ENCODE results near the gene CLTB.

CLTB gene

DNA sequence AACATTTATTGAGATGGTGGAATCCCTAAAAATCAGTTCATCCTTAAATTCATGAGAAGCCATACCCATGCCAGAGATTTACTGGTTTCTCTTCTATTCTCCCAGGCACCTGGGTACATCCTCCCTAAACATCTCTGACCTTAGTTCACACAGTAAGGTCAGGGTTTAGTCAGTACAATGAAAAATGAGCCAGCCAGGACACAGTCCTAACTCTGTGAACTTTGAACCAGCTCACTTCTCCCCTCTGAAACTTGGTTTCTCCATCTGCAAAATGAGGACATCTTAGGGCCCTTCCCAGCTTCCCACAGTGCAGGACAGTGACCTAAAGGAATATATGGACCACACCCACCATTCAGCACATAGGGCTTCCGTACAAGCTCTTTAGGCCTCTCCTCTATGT, 29.8 kb downstream of the CLTB start:
- no peak overlapping the region for H3K27ac ChIP-seq
- no peak for TF ChIP-seq CTCF (IDR thresholded peaks at IDR 0.05)
- TF ChIP-seq ZFX (IDR thresholded peaks at IDR 0.05; ENCODE audit: borderline replicate concordance), result no peak

DNA sequence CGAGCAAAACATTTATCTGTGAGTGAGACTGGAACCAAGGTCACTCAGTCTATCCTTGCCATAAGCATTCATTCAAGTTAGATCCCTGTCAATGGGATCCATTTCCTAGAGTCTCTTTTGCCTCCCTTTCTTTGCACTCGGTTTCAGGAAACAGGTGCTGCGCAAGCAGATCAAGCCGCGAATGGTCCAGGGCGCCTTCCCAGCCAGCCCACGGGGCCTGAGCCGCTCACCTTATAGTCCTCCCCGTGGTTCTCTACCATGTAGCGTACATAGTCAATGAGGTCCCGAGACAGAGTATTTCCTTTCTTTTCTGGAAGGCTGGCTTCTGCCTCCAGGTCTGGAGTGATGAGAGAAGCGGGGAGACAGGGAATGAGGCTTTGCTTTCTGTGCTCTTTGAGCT, 31.3 kb downstream of the CLTB start:
- TF ChIP-seq ZFX (IDR thresholded peaks at IDR 0.05; ENCODE audit: borderline replicate concordance) (no peak), CTCF (IDR thresholded peaks at IDR 0.05) (no peak)
- H3K27ac ChIP-seq, result no peak overlapping the region

DNA sequence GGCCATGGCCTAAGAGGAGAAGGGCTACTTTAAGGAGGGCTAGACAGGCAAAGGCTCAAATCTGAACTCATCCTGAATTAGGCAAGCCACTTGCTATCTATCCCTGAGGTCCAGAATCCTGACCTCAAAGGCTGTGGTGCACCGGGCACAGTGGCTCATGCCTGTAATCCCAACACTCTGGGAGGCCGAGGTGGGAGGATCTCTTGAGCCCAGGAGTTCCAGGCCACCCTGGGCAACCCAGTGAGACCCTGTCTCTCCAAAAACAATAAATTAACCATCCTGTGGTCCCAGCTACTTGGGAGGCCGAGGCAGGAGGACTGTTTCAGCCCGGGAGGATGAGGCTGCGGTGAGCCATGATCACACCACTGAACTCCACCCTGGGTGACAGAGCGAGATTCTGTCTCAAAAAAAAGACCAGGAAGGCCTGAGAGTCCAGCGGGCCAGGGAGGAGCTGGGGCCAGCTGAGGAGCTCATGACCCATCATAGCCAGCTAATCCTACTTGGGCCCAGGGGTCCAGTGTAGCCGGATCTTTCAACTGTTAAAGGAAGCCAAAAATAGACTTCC, 31.9 kb downstream of the CLTB start:
- H3K27ac ChIP-seq, result no peak overlapping the region
- TF ChIP-seq CTCF (IDR thresholded peaks at IDR 0.05), result no peak
- TF ChIP-seq ZFX (IDR thresholded peaks at IDR 0.05; ENCODE audit: borderline replicate concordance), result no peak

- no peak overlapping the region for H3K27ac ChIP-seq
- TF ChIP-seq CTCF (IDR thresholded peaks at IDR 0.05), result no peak
- TF ChIP-seq ZFX (IDR thresholded peaks at IDR 0.05; ENCODE audit: borderline replicate concordance), result no peak
These were observed 32.4 kb downstream of the CLTB start for GRCh38 chr5:176383961-176384360.

- TF ChIP-seq ZFX (IDR thresholded peaks at IDR 0.05; ENCODE audit: borderline replicate concordance), result no peak
- TF ChIP-seq CTCF (IDR thresholded peaks at IDR 0.05), result no peak
- no peak overlapping the region for H3K27ac ChIP-seq
These were observed 33.0 kb downstream of the CLTB start for GRCh38 chr5:176383248-176383905.

- TF ChIP-seq CTCF (IDR thresholded peaks at IDR 0.05) (no peak), ZFX (IDR thresholded peaks at IDR 0.05; ENCODE audit: borderline replicate concordance) (no peak)
- no peak overlapping the region for H3K27ac ChIP-seq
These were observed 33.6 kb downstream of the CLTB start for GRCh38 chr5:176382721-176383120.

- TF ChIP-seq ZFX (IDR thresholded peaks at IDR 0.05; ENCODE audit: borderline replicate concordance) (no peak), CTCF (IDR thresholded peaks at IDR 0.05) (no peak)
These were observed 34.4 kb downstream of the CLTB start for GRCh38 chr5:176381979-176382378.

More at GRCh38 chr5:176381979-176382378, 34.4 kb downstream of the CLTB start:
- no peak overlapping the region for H3K27ac ChIP-seq
